ENCODE measurements around the gene TCOF1. TPM values are rescaled to one million over a fixed set of nuclear protein-coding genes. Genes with fewer than 3 reads are reported as not detected.

TCOF1 gene
- total RNA-seq, 2 donors from 2014 or later: 23.4 to 47.0 TPM

DNA sequence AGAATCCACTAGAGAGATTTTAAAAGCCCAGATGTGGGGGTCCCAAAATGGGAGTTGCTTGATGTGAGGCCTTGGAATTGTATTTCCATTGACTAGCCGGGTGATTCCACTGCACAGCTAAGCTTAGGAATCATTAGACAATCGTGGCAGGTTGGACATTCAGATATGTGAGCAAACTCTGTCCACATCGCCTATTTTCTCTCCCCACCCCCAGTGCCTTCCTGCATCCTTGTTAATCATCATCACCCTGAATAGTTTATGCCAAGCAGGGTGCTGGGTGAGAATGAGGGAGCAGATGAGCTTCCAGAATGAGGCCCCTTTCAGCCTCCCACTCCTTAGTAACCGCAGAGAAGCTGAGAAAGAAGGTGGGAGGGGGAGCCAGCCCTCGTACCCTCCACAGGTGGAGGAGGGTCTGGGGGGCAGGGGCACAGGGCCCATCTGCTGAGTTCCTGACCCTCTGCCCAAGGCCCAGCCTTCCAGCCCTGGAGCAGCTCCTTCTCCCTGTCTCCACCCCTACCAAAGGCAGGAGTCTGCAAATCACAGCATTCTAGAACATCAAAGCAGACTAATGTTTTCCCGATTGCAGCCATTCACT, 7.7 kb upstream of the TCOF1 start:
- H3K27ac ChIP-seq: no peak overlapping the region
- H3K4me1 ChIP-seq (ENCODE audit: control insufficient read depth in 1 of 2, low read depth in 2 of 2): no peaks in the 10 kb centered on the region
- no peaks in the 10 kb centered on the region for H3K36me3 ChIP-seq
- DNase-seq (ENCODE audit: low spot score): no peak
- no peaks in the 10 kb centered on the region for H3K9me3 ChIP-seq
- H3K4me3 ChIP-seq: no peak overlapping the region
- TF ChIP-seq, protein P1, sequence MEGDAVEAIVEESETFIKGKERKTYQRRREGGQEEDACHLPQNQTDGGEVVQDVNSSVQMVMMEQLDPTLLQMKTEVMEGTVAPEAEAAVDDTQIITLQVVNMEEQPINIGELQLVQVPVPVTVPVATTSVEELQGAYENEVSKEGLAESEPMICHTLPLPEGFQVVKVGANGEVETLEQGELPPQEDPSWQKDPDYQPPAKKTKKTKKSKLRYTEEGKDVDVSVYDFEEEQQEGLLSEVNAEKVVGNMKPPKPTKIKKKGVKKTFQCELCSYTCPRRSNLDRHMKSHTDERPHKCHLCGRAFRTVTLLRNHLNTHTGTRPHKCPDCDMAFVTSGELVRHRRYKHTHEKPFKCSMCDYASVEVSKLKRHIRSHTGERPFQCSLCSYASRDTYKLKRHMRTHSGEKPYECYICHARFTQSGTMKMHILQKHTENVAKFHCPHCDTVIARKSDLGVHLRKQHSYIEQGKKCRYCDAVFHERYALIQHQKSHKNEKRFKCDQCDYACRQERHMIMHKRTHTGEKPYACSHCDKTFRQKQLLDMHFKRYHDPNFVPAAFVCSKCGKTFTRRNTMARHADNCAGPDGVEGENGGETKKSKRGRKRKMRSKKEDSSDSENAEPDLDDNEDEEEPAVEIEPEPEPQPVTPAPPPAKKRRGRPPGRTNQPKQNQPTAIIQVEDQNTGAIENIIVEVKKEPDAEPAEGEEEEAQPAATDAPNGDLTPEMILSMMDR (IDR thresholded peaks at IDR 0.05): no peak
- H3K27me3 ChIP-seq (replicated peaks; ENCODE audit: insufficient read depth): no peaks in the 10 kb centered on the region
- no peak for ATAC-seq (ENCODE audit: insufficient number of reproducible peaks, low FRiP score, low read depth)

GRCh38 chr5:150350524-150351344, 6.8 kb upstream of the TCOF1 start:
- no peak for ATAC-seq (ENCODE audit: insufficient number of reproducible peaks, low FRiP score, low read depth)
- H3K4me3 ChIP-seq: no peak overlapping the region
- H3K36me3 ChIP-seq: no peaks in the 10 kb centered on the region
- H3K27ac ChIP-seq: no peak overlapping the region
- TF ChIP-seq, protein P1 (IDR thresholded peaks at IDR 0.05): no peak
- no peaks in the 10 kb centered on the region for H3K27me3 ChIP-seq (replicated peaks; ENCODE audit: insufficient read depth)
- H3K9me3 ChIP-seq: no peaks in the 10 kb centered on the region
- no peaks in the 10 kb centered on the region for H3K4me1 ChIP-seq (ENCODE audit: control insufficient read depth in 1 of 2, low read depth in 2 of 2)
- DNase-seq (ENCODE audit: low spot score): peak; percentile 10

DNA sequence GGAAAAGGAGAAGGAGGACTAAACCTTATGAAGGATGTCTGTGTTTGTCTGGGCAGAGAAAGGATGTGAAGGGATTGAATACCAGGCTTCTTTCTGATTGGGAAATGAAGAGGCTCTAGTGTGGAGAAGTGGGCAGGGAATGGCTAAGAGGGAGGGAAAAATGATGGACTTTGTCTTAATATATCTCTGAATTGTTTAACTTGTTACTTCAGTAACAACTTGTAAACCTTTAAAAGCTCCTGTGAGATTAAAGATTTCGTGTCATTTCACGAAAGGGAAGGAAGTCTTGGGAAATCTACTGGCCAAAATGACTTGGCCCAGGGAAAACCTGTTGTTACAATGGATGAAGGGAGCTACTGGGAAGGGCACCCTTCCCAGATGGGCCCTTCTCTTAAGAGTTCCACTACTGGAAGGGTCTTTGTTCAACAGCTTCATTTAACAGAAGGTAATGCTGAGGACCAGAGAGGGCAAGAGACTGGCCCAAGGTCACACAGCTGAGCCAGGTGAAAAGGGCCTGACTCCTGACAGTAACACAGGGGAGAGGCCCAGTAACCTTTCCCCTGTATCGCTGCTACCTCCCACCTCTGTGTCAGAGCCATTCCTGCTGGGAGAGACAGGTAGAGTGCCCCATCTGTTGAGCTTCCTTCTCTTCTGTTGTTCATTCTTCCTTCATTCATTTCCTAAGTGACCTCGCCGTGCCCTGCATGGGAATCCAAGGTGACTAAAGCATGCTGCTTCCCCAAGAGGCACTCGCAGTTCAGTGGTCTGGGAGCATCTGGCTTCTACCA, 5.1 kb upstream of the TCOF1 start:
- no peaks in the 10 kb centered on the region for H3K36me3 ChIP-seq
- peaks cover 0 to 5% of the 10 kb centered on the region in 2 donors for H3K4me1 ChIP-seq (ENCODE audit: control insufficient read depth in 1 of 2, low read depth in 2 of 2)
- DNase-seq (ENCODE audit: low spot score) (no peak), ATAC-seq (ENCODE audit: insufficient number of reproducible peaks, low FRiP score, low read depth) (no peak)
- TF ChIP-seq, protein P1 (IDR thresholded peaks at IDR 0.05): no peak
- no peaks in the 10 kb centered on the region for H3K27me3 ChIP-seq (replicated peaks; ENCODE audit: insufficient read depth)
- no peaks in the 10 kb centered on the region for H3K9me3 ChIP-seq
- no peak overlapping the region for H3K27ac ChIP-seq
- no peak overlapping the region for H3K4me3 ChIP-seq

DNA sequence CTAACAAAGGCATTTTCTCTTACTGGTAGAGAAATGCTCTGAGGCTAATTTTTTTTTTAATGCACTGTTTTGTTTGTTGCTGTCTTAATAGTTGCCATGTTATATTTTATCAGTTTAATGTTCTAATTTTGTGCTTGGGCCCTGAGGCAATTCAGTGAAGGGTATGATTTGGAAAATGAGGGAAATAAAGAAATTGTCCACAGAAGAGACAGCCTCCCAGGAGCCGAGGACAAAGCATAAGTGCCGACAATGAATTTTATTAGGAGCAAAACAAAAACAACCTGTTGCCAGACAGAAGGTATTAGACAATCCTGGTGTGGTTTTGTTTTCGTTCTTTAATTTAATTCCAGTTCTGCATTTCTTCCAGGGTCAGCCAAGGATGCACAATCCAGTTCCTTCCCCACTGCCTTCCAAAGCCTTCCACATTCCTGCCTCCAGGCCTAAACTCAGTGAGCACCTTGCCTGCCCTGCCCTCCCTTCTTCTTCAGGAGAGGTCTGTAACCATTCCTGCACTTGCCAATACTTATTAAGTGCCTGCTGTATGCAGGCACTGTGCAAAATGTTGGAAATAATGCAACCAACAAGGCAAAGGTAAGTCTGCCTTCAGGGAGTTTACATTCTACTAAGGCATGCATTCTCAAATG, 4.3 kb upstream of the TCOF1 start:
- no peaks in the 10 kb centered on the region for H3K27me3 ChIP-seq (replicated peaks; ENCODE audit: insufficient read depth)
- no peak overlapping the region for H3K27ac ChIP-seq
- no peaks in the 10 kb centered on the region for H3K36me3 ChIP-seq
- H3K4me3 ChIP-seq: no peak overlapping the region
- TF ChIP-seq, protein P1 (IDR thresholded peaks at IDR 0.05): no peak
- no peaks in the 10 kb centered on the region for H3K9me3 ChIP-seq
- ATAC-seq (ENCODE audit: insufficient number of reproducible peaks, low FRiP score, low read depth) (no peak), DNase-seq (ENCODE audit: low spot score) (no peak)
- H3K4me1 ChIP-seq (ENCODE audit: control insufficient read depth in 1 of 2, low read depth in 2 of 2): peaks cover under 1 to 7% of the 10 kb centered on the region in 2 donors

Measured in thoracic aorta (tissue), 2 donors.